ENCODE results near the gene UROC1.

UROC1 gene

GRCh38 chr3:126530171-126531050, 12.8 kb upstream of the UROC1 start:
- no peak for DNase-seq

GRCh38 chr3:126529585-126530170, 12.1 kb upstream of the UROC1 start:
- DNase-seq, result no peak

- DNase-seq, result no peak
Measured at GRCh38 chr3:126528800-126529541, 11.4 kb upstream of the UROC1 start.

- DNase-seq, result no peak
Measured at GRCh38 chr3:126528419-126528799, 10.8 kb upstream of the UROC1 start.

- DNase-seq, result no peak
Measured at GRCh38 chr3:126527455-126528211, 10.1 kb upstream of the UROC1 start.

GRCh38 chr3:126527006-126527405, 9.4 kb upstream of the UROC1 start:
- no peak for DNase-seq

- no peak for DNase-seq
Measured at GRCh38 chr3:126526668-126527005, 9.1 kb upstream of the UROC1 start.

- DNase-seq, result no peak
Measured at GRCh38 chr3:126525853-126526667, 8.5 kb upstream of the UROC1 start.

- DNase-seq, result no peak
Measured at GRCh38 chr3:126525091-126525852, 7.7 kb upstream of the UROC1 start.

- DNase-seq, result no peak
Measured at GRCh38 chr3:126524429-126524988, 6.9 kb upstream of the UROC1 start.

- DNase-seq, result no peak
Measured at GRCh38 chr3:126523745-126524428, 6.3 kb upstream of the UROC1 start, which contains the start of gene CHST13. CHST13 (plus strand) TSS chr3:126524155; CDS start chr3:126524333, 178 bp downstream.

- peak; percentile 71 for DNase-seq
Measured at GRCh38 chr3:126522363-126522788, 4.8 kb upstream of the UROC1 start.

GRCh38 chr3:126521122-126521891, 3.7 kb upstream of the UROC1 start:
- DNase-seq, result no peak

- DNase-seq, result no peak
Measured at GRCh38 chr3:126519506-126520455, 2.2 kb upstream of the UROC1 start.

- DNase-seq, result no peak
Measured at GRCh38 chr3:126518779-126519177, 1.2 kb upstream of the UROC1 start.

- DNase-seq, result no peak
Measured at GRCh38 chr3:126517986-126518778, 609 bp upstream of the UROC1 start.

GRCh38 chr3:126516936-126517290, 660 bp downstream of the UROC1 start:
- DNase-seq, result no peak
